T-helper 2 cell treated with Interferon-gamma antibody and Interleukin-4, amounts not matched to agents 100 ng/mL and 5 ng/mL, for 36 hours (primary cell): ENCODE measurements around the gene TAOK1. TPM values are rescaled to one million over a fixed set of nuclear protein-coding genes. Genes with fewer than 3 reads are reported as not detected.

Experiments
- intact Hi-C: fragments of 100-400 bp; cut with micrococcal nuclease; formaldehyde crosslinking; loops from one replicate; pipeline ENCODE4 v1.15.1; 2023
- total RNA-seq: library from RNA; stranded (reverse); gene quantifications from 2 replicates; pipeline ENCODE4 v1.2.3, GENCODE V29; 2022

Gene TAOK1
- total RNA-seq, 1 donor from 2014 or later = 52.3 TPM

GRCh38 chr17:29568331-29569244 is 178.4 kb downstream of the TAOK1 start, which contains the start of gene TP53I13:
TP53I13 (plus strand) TSS chr17:29568701; CDS start chr17:29568759, 58 bp downstream.
- intact Hi-C loops = loop anchor here (1.0 to 10.0 kb wide), 6 partner anchors 23 to 841 kb away; partner anchors contain the start of genes NEK8, NUFIP2, TAOK1 and TLCD1

- intact Hi-C loops = loop anchor here (2.0 to 10.0 kb wide), 3 partner anchors 275 to 842 kb away; partner anchors contain the start of genes NEK8, NUFIP2 and TLCD1
Measured at GRCh38 chr17:29569245-29569950, 179.2 kb downstream of the TAOK1 start.

GRCh38 chr17:29570521-29570920 is 180.4 kb downstream of the TAOK1 start:
- intact Hi-C loops = no loop called here

GRCh38 chr17:29571486-29571882 is 181.3 kb downstream of the TAOK1 start:
- intact Hi-C loops = no loop called here

- intact Hi-C loops = no loop called here
Measured at GRCh38 chr17:29571883-29572681, 181.9 kb downstream of the TAOK1 start.

- intact Hi-C loops = no loop called here
Measured at GRCh38 chr17:29572691-29573557, 182.8 kb downstream of the TAOK1 start.

- intact Hi-C loops = no loop called here
Measured at GRCh38 chr17:29573558-29573869, 183.4 kb downstream of the TAOK1 start.

GRCh38 chr17:29573871-29574731 is 183.9 kb downstream of the TAOK1 start:
- intact Hi-C loops = no loop called here

- intact Hi-C loops = no loop called here
Measured at GRCh38 chr17:29574732-29575510, 184.8 kb downstream of the TAOK1 start.

- intact Hi-C loops = no loop called here
Measured at GRCh38 chr17:29575511-29576213, 185.5 kb downstream of the TAOK1 start.

- intact Hi-C loops = no loop called here
Measured at GRCh38 chr17:29576214-29577000, 186.2 kb downstream of the TAOK1 start.

- intact Hi-C loops = no loop called here
Measured at GRCh38 chr17:29577001-29577370, 186.8 kb downstream of the TAOK1 start.

GRCh38 chr17:29577385-29578211 is 187.4 kb downstream of the TAOK1 start:
- intact Hi-C loops = no loop called here

GRCh38 chr17:29578626-29579485 is 188.7 kb downstream of the TAOK1 start:
- intact Hi-C loops = no loop called here
